Measurements from ENCODE around the gene CAD. TPM values are rescaled to one million over a fixed set of nuclear protein-coding genes. Genes with fewer than 3 reads are reported as not detected.

Gene CAD
- total and polyA plus RNA-seq, 8 donors, result 4.4 to 130 (median 15.9) TPM

DNA sequence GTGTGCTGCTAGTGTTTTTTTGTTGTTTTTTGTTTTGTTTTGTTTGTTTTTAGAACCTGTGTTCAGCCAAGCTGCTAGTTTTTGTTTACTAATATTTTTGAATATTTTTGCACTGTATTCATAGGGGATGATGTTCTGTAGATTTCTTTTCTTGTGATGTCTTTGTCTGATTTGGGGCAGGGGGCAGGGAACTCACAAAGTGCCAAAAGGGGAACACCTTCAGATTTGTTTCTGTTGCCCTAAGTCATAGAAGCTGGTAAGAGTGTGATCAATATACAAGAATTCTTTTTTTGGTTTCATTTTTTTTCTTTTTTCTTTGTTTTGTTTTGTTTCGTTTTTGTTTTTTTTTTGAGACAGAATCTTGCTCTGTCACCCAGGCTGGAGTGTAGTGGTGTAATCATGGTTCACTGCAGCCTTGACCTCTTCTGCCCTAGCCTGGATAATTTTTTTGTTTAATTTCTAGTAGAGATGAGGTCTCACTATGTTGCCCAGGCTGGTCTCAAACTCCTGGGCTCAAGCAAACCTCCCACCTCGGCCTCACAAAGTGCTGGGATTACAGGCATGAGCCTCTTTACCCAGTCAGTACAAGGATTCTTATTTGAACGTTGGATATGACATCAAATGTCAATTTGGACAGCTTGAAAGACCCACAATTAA, 37.7 kb upstream of the CAD start:
- no peaks in the 10 kb centered on the region for H3K4me1 ChIP-seq
- 47 to 60% (median 50%) methylated on average over 3 of the region's 3 CpGs for WGBS, 5 donors
- no peak overlapping the region for H3K4me3 ChIP-seq
- DNase-seq, result no peak
- H3K9me3 ChIP-seq, result no peaks in the 10 kb centered on the region
- peaks cover 0 to 39% (median 6%) of the 10 kb centered on the region in 3 donors for H3K27me3 ChIP-seq
- TF ChIP-seq EP300 (IDR thresholded peaks at IDR 0.05), result no peak
- TF ChIP-seq, protein P1, sequence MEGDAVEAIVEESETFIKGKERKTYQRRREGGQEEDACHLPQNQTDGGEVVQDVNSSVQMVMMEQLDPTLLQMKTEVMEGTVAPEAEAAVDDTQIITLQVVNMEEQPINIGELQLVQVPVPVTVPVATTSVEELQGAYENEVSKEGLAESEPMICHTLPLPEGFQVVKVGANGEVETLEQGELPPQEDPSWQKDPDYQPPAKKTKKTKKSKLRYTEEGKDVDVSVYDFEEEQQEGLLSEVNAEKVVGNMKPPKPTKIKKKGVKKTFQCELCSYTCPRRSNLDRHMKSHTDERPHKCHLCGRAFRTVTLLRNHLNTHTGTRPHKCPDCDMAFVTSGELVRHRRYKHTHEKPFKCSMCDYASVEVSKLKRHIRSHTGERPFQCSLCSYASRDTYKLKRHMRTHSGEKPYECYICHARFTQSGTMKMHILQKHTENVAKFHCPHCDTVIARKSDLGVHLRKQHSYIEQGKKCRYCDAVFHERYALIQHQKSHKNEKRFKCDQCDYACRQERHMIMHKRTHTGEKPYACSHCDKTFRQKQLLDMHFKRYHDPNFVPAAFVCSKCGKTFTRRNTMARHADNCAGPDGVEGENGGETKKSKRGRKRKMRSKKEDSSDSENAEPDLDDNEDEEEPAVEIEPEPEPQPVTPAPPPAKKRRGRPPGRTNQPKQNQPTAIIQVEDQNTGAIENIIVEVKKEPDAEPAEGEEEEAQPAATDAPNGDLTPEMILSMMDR (IDR thresholded peaks at IDR 0.05), result no peak
- TF ChIP-seq POLR2AphosphoS5 (IDR thresholded peaks at IDR 0.05), result no peak
- TF ChIP-seq POLR2A (IDR thresholded peaks at IDR 0.05), result no peak
- peak overlapping the region in 2 of 5 donors; percentile 33 to 85 for H3K27ac ChIP-seq
- intact Hi-C loops (cut with DNase I; ENCODE audit: low total_unique reads), result no loop called here
- H3K36me3 ChIP-seq, result no peaks in the 10 kb centered on the region

DNA sequence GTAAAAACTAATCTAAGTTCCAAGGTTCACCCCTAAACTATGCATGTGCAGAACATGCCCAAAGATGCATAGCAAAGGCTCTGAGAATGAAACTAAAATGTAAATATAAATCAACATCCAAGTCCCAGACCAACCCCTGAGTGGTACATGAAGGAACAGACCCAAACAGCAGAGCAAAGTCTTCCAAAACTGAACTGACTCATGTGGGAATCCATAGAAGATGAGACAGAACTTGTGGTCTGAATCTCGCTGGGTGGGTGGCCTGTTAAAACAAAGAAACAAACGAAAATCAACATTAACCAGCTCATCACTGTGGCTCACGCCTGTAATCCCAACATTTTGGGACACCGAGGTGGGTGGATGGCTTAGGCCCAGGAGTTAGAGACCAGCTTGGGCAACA, 34.8 kb upstream of the CAD start:
- Histone ChIP-seq H3K27ac (peak overlapping the region in 4 of 5 donors; percentile 46 to 85 (median 62)), H3K9me3 (no peaks in the 10 kb centered on the region), H3K27me3 (peaks cover 0 to 34% (median 6%) of the 10 kb centered on the region in 3 donors), H3K4me1 (peaks cover 0 to 5% (median 0%) of the 10 kb centered on the region in 4 donors), H3K36me3 (no peaks in the 10 kb centered on the region), H3K4me3 (no peak overlapping the region)
- WGBS, 5 donors, result 53 to 73% (median 58%) methylated on average over 4 of the region's 4 CpGs
- intact Hi-C loops (cut with DNase I; ENCODE audit: low total_unique reads), result loop anchor here (10.0 kb wide), 1 partner anchor 78 kb away; no protein-coding TSS in a partner anchor
- no peak for DNase-seq
- TF ChIP-seq POLR2AphosphoS5 (IDR thresholded peaks at IDR 0.05) (peak in 1 of 3 donors; percentile 11), POLR2A (IDR thresholded peaks at IDR 0.05) (no peak), EP300 (IDR thresholded peaks at IDR 0.05) (no peak)
- TF ChIP-seq, protein P1 (IDR thresholded peaks at IDR 0.05), result no peak

DNA sequence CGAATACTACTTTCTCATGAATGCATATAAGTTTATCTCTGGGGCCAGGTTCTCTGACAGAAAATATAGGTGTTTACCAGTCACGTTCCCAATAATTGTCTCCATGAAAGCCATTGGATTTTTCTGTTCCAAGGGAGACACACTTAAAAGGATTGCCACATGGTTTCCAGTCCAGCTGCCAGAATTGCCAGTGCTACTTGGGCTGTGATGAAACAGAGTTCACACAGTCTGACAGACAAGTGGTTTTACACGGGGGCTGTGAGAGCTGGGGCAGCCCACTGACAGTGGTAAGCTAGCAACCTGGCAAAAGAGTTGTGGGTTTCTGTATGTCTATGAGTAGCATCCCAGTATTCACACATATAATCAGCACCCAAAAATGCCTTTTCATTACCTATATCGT, 33.1 kb upstream of the CAD start:
- no peak overlapping the region for H3K4me3 ChIP-seq
- WGBS, 5 donors, result 56 to 72% (median 62%) methylated on average over 4 of the region's 4 CpGs
- H3K9me3 ChIP-seq, result no peaks in the 10 kb centered on the region
- H3K36me3 ChIP-seq, result no peaks in the 10 kb centered on the region
- intact Hi-C loops (cut with DNase I; ENCODE audit: low total_unique reads), result loop anchor here (10.0 kb wide), 1 partner anchor 79 kb away; no protein-coding TSS in a partner anchor
- peaks cover 0 to 23% (median 6%) of the 10 kb centered on the region in 3 donors for H3K27me3 ChIP-seq
- DNase-seq, result no peak
- peaks cover 0 to 5% (median 0%) of the 10 kb centered on the region in 4 donors for H3K4me1 ChIP-seq
- H3K27ac ChIP-seq, result peak overlapping the region in 4 of 5 donors; percentile 66 to 85 (median 74)
- no peak for TF ChIP-seq POLR2A (IDR thresholded peaks at IDR 0.05)
- TF ChIP-seq EP300 (IDR thresholded peaks at IDR 0.05), result no peak
- TF ChIP-seq, protein P1 (IDR thresholded peaks at IDR 0.05), result no peak
- TF ChIP-seq POLR2AphosphoS5 (IDR thresholded peaks at IDR 0.05), result no peak

DNA sequence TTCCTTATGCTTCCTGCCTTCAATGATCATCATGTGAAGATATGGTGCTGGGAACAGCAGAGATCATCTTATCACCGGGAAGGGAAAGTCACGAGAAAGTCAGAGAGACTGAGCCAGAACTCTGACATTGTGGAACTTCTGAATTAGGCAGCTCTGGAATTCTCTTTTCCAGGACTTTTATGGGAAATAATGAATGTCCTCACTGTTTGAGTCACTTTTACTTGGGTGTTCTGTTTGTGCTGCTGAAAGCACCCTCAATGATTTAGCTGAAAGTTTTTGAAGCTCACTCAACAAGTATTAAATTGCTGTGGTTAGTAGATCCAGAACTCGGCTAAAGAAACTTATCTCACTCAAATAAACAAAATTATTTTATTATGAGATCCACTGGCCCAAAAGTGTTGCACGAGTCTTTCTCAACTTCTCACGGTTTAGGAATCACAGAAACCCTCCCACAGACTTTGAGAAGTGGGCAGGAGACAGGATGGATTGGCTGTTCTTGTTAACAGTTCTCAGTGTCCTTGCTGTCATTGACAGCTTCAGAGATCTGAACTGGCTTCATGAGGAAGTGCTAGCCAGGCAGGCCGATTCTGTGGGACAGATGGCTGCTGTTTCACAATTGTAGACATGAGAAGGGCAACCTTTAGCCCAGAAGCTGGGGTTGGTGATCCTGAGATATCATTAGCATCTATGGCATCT, 31.7 kb upstream of the CAD start:
- DNase-seq, result peak in 1 of 2 donors; percentile 41
- WGBS, 5 donors, result 14 to 19% (median 17%) methylated on average over 6 of the region's 6 CpGs
- Histone ChIP-seq H3K27me3 (peaks cover 0 to 11% (median 0%) of the 10 kb centered on the region in 3 donors), H3K4me3 (no peak overlapping the region), H3K36me3 (no peaks in the 10 kb centered on the region), H3K27ac (peak overlapping the region; percentile 25 to 85 (median 73)), H3K4me1 (peaks cover 0 to 5% (median 0%) of the 10 kb centered on the region in 4 donors), H3K9me3 (no peaks in the 10 kb centered on the region)
- TF ChIP-seq EP300 (IDR thresholded peaks at IDR 0.05) (no peak), POLR2AphosphoS5 (IDR thresholded peaks at IDR 0.05) (peak in 1 of 3 donors; percentile 50)
- intact Hi-C loops (cut with DNase I; ENCODE audit: low total_unique reads), result loop anchor here (10.0 kb wide), 1 partner anchor 81 kb away; no protein-coding TSS in a partner anchor

Measured in stomach (tissue), 9 donors.